ENCODE measurements around the gene KIAA2012.

The KIAA2012 gene

DNA sequence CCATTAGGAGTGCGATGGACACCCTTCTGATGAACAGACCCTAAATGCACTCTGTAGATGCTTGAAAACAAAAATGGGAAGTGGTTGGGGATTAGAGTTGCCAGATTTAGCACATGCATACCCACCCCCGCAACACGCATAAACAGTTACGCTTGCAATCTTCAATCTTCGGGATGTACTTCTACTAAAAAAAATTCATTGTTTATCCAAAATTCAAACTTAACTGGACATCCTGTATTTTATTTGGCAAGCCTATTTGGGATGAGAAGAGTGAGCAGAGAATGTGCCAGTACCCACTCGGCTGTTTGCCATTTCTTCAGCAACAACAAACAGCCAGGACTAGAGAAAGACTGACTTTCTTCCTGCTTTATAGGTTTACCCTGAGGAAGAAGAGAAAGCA lies 18.4 kb downstream of the KIAA2012 start:
- Histone ChIP-seq H3K36me3 (no peaks in the 10 kb centered on the region), H3K27me3 (ENCODE audit: insufficient read depth, low read depth, severe bottlenecking) (no peaks in the 10 kb centered on the region), H3K27ac (no peak overlapping the region), H3K9me3 (ENCODE audit: severe bottlenecking) (no peaks in the 10 kb centered on the region), H3K4me3 (ENCODE audit: low read depth, low read length) (no peak overlapping the region)
- TF ChIP-seq, protein P1, sequence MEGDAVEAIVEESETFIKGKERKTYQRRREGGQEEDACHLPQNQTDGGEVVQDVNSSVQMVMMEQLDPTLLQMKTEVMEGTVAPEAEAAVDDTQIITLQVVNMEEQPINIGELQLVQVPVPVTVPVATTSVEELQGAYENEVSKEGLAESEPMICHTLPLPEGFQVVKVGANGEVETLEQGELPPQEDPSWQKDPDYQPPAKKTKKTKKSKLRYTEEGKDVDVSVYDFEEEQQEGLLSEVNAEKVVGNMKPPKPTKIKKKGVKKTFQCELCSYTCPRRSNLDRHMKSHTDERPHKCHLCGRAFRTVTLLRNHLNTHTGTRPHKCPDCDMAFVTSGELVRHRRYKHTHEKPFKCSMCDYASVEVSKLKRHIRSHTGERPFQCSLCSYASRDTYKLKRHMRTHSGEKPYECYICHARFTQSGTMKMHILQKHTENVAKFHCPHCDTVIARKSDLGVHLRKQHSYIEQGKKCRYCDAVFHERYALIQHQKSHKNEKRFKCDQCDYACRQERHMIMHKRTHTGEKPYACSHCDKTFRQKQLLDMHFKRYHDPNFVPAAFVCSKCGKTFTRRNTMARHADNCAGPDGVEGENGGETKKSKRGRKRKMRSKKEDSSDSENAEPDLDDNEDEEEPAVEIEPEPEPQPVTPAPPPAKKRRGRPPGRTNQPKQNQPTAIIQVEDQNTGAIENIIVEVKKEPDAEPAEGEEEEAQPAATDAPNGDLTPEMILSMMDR (IDR thresholded peaks at IDR 0.05; ENCODE audit: low read depth, low read length) = no peak
- no peak for DNase-seq

DNA sequence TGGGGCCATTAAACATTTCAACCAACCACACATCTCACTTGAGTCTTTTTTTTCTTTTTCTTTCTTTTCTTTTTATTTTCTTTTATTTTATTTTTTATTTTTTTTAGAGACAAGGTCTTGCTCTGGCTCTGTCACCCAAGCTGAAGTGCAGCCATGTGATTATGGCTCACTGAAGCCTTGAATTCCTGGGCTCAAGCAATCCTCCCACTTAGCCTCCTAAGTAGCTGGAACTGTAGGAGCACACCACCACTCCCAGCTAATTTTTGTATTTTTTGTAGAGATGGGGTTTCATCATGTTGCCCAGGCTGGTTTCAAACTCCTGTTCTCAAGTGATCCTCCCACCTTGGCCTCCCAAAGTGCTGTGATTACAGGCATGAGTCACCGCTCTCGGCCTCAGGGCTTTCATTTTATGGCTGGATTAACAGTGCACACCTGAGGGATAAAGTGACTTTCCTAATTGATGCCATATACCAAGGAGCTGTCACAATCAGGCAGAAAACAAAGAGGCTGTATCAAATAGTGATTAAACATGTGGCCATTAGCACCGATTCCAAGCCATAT lies 21.5 kb downstream of the KIAA2012 start:
- Histone ChIP-seq H3K9me3 (ENCODE audit: severe bottlenecking) (no peaks in the 10 kb centered on the region), H3K36me3 (no peaks in the 10 kb centered on the region), H3K27me3 (ENCODE audit: insufficient read depth, low read depth, severe bottlenecking) (no peaks in the 10 kb centered on the region), H3K4me3 (ENCODE audit: low read depth, low read length) (no peak overlapping the region), H3K27ac (no peak overlapping the region)
- no peak for DNase-seq
- TF ChIP-seq, protein P1 (IDR thresholded peaks at IDR 0.05; ENCODE audit: low read depth, low read length) = no peak

DNA sequence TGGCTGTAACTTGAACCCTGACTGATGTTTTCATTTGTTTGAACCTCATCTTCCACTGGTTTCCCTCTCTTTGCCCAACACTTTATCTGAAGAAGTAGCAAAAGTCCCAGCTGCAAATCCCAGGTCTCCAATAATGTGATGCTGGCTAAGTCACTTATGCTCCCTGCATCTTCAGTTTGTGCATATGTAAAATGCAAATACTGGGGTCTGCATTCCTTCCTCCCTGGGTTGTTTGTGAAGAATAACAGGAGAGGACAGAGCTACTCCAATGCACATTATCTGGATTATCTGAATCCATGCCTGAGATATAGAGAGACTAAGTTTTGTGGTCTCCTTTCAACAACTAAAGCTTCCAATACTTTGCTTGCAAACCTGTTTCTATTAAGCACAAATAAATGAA lies 22.2 kb downstream of the KIAA2012 start:
- Histone ChIP-seq H3K4me3 (ENCODE audit: low read depth, low read length) (no peak overlapping the region), H3K27ac (no peak overlapping the region), H3K36me3 (no peaks in the 10 kb centered on the region), H3K9me3 (ENCODE audit: severe bottlenecking) (no peaks in the 10 kb centered on the region), H3K27me3 (ENCODE audit: insufficient read depth, low read depth, severe bottlenecking) (no peaks in the 10 kb centered on the region)
- TF ChIP-seq, protein P1 (IDR thresholded peaks at IDR 0.05; ENCODE audit: low read depth, low read length) = no peak
- no peak for DNase-seq

DNA sequence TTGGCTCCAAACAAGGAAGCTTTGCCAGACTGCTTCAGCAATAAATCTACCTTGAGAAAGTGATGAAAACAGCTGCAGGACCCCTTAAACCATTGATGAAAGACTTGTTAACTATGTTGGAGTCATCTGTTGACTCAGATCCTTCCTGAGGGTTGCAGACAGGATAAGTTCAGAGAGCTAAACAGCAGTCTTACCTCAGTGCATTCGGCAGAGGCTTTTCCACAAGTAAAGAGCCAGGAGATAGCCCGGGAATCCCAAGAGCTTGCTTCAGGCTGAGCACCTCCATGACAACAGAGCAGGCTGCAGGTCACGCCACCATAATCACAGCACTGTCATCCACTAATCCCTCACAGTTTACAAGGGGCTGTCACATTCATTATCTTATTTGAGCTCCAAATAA lies 23.7 kb downstream of the KIAA2012 start:
- peak overlapping the region; percentile 8 for H3K27ac ChIP-seq
- H3K4me3 ChIP-seq (ENCODE audit: low read depth, low read length) = no peak overlapping the region
- peak; percentile 65 for DNase-seq
- no peaks in the 10 kb centered on the region for H3K9me3 ChIP-seq (ENCODE audit: severe bottlenecking)
- no peaks in the 10 kb centered on the region for H3K27me3 ChIP-seq (ENCODE audit: insufficient read depth, low read depth, severe bottlenecking)
- no peaks in the 10 kb centered on the region for H3K36me3 ChIP-seq
- TF ChIP-seq, protein P1 (IDR thresholded peaks at IDR 0.05; ENCODE audit: low read depth, low read length) = no peak

DNA sequence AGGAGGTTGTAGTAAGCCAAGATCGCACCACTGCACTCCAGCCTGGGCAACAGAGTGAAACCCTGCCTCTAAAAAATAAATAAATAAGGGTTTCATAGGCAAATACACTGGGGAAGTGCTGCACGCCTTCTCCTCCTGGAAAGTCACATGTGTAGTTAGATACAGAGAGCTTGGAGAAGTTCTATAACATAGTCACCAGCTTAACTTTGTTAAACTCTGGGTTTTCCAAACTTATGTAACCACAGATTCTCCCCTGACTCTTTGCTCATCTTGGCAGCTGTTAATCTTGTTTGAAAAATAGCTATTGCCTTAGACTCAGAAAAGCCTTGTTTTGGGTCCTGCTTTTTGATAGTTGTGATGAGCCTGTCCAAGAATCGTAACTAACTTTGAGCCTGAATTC lies 25.2 kb downstream of the KIAA2012 start:
- Histone ChIP-seq H3K27ac (no peak overlapping the region), H3K4me3 (ENCODE audit: low read depth, low read length) (no peak overlapping the region), H3K27me3 (ENCODE audit: insufficient read depth, low read depth, severe bottlenecking) (no peaks in the 10 kb centered on the region), H3K9me3 (ENCODE audit: severe bottlenecking) (no peaks in the 10 kb centered on the region), H3K36me3 (no peaks in the 10 kb centered on the region)
- TF ChIP-seq, protein P1 (IDR thresholded peaks at IDR 0.05; ENCODE audit: low read depth, low read length) = no peak
- no peak for DNase-seq

DNA sequence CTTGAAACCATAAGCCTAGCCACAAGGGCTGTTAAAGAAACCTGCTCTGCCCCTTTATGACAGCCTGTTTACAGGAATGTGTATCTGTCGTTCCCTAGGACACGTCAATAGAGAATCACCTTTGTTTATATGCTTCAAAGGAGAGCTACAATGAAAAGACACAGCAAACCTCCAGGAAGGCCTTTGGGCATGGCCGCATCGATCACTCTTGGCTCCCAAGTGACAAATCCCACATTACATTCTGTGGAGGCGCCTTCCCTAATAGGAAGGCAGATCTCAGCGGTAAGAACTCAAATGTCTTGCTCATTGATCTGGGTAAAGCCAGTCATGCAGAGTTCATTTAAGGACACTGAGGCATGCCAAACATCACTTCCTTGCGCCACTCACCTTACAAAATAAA lies 26.5 kb downstream of the KIAA2012 start:
- H3K4me3 ChIP-seq (ENCODE audit: low read depth, low read length) = no peak overlapping the region
- TF ChIP-seq, protein P1 (IDR thresholded peaks at IDR 0.05; ENCODE audit: low read depth, low read length) = no peak
- DNase-seq = peak; percentile 38
- peak overlapping the region; percentile 72 for H3K27ac ChIP-seq
- no peaks in the 10 kb centered on the region for H3K9me3 ChIP-seq (ENCODE audit: severe bottlenecking)
- no peaks in the 10 kb centered on the region for H3K27me3 ChIP-seq (ENCODE audit: insufficient read depth, low read depth, severe bottlenecking)
- no peaks in the 10 kb centered on the region for H3K36me3 ChIP-seq
